ENCODE data around the gene ITGA3. TPM values are rescaled to one million over a fixed set of nuclear protein-coding genes. Genes with fewer than 3 reads are reported as not detected.

The ITGA3 gene
- polyA plus RNA-seq, 2 of the 4 experiments (the other 2 are of a cell fraction): 141 to 268 TPM

DNA sequence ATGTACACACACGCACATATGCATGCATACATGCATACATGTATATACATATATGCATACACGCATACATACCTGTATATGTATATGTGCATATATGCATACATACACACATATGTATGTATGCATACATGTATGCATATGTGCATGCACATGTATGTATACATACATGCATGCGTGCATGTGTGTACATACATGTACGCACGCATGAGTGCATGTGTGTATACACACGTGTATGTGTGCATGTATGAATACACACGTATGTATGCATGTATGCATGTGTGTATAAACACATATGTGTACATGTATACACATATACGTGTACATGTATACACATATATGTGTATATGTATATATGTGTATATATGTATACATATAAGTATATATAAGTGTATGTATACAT lies 32.4 kb upstream of the ITGA3 start:
- Histone ChIP-seq H3K4me2 (no peak overlapping the region), H3K27ac (no peak overlapping the region), H3K4me3 (no peak overlapping the region), H3K9me3 (no peaks in the 10 kb centered on the region), H3K4me1 (peaks cover 24% of the 10 kb centered on the region)
- CTCF ChIA-PET: no interaction called here
- WGBS (ENCODE audit: missing lambda C conversion rate): 46% methylated on average over 8 of the region's 8 CpGs
- TF ChIP-seq KDM5A (IDR thresholded peaks at IDR 0.05) (peak; percentile 37; the same call in 1 of the 2 replicates), ZFP36 (IDR thresholded peaks at IDR 0.05; ENCODE audit: borderline replicate concordance, partially characterized antibody) (no peak)
- DNase-seq (ENCODE audit: low read depth in 1 of 2, low spot score in 1 of 2) (no peak), FAIRE-seq (peak; percentile 68), ATAC-seq (no peak)
- POLR2A ChIA-PET: no interaction called here

DNA sequence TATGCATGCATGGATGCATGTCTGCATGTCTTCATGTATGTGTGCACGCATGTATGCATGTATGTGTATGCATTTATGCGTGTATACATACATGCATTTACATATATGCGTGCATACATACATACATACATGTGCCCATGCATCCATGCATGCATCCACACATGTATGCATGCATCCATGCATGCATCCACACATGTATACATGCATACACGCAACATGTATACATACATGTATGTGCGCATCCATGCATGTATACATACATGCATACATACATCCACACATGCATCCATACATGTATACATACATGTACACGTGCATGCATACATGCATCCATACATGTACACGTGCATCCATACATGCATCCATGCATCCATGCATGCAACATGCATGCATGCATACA lies 31.1 kb upstream of the ITGA3 start:
- ChIA-PET CTCF (interaction anchor here (4.0 to 9.1 kb wide), 7 partner anchors 10 to 68 kb away, joined by 40 to 473 read pairs (median 177); partner anchors contain the start of genes DLX3, ITGA3 and PDK2), POLR2A (interaction anchor here (0.6 kb wide), 1 partner anchor 36 kb away, joined by 3 read pairs; no protein-coding TSS in a partner anchor)
- no peak overlapping the region for H3K4me2 ChIP-seq
- peak; percentile 87 for FAIRE-seq
- H3K27ac ChIP-seq: no peak overlapping the region
- WGBS (ENCODE audit: missing lambda C conversion rate): 35% methylated on average over 7 of the region's 7 CpGs
- TF ChIP-seq PHF8 (IDR thresholded peaks at IDR 0.05; ENCODE audit: borderline replicate concordance, low read depth) (no peak), KDM5A (IDR thresholded peaks at IDR 0.05) (no peak), MAFK (IDR thresholded peaks at IDR 0.05; ENCODE audit: partially characterized antibody) (no peak), EHMT2 (IDR thresholded peaks at IDR 0.05; ENCODE audit: low read depth) (no peak), ZNF302 (CRISPR knock-in tag; IDR thresholded peaks at IDR 0.05) (no peak), JUNB (IDR thresholded peaks at IDR 0.05) (no peak), NR3C1 (IDR thresholded peaks at IDR 0.05) (no peak), HOXB13 (CRISPR knock-in tag; IDR thresholded peaks at IDR 0.05; ENCODE audit: low read depth) (no peak), FOSL2 (IDR thresholded peaks at IDR 0.05) (no peak), FOSL2 (CRISPR knock-in tag; IDR thresholded peaks at IDR 0.05) (no peak), RNF2 (IDR thresholded peaks at IDR 0.05; ENCODE audit: borderline replicate concordance, low read depth) (no peak), HEYL (CRISPR knock-in tag; IDR thresholded peaks at IDR 0.05) (no peak)
- TF ChIP-seq, protein P1, sequence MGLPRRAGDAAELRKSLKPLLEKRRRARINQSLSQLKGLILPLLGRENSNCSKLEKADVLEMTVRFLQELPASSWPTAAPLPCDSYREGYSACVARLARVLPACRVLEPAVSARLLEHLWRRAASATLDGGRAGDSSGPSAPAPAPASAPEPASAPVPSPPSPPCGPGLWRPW (IDR thresholded peaks at IDR 0.05): no peak
- TF ChIP-seq, protein P2, sequence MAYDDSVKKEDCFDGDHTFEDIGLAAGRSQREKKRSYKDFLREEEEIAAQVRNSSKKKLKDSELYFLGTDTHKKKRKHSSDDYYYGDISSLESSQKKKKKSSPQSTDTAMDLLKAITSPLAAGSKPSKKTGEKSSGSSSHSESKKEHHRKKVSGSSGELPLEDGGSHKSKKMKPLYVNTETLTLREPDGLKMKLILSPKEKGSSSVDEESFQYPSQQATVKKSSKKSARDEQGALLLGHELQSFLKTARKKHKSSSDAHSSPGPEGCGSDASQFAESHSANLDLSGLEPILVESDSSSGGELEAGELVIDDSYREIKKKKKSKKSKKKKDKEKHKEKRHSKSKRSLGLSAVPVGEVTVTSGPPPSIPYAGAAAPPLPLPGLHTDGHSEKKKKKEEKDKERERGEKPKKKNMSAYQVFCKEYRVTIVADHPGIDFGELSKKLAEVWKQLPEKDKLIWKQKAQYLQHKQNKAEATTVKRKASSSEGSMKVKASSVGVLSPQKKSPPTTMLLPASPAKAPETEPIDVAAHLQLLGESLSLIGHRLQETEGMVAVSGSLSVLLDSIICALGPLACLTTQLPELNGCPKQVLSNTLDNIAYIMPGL (CRISPR knock-in tag; IDR thresholded peaks at IDR 0.05; ENCODE audit: borderline replicate concordance): no peak
- TF ChIP-seq, protein P3, sequence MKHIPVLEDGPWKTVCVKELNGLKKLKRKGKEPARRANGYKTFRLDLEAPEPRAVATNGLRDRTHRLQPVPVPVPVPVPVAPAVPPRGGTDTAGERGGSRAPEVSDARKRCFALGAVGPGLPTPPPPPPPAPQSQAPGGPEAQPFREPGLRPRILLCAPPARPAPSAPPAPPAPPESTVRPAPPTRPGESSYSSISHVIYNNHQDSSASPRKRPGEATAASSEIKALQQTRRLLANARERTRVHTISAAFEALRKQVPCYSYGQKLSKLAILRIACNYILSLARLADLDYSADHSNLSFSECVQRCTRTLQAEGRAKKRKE (CRISPR knock-in tag; IDR thresholded peaks at IDR 0.05; ENCODE audit: low read depth): no peak
- no peaks in the 10 kb centered on the region for H3K9me3 ChIP-seq
- ATAC-seq: no peak
- H3K4me3 ChIP-seq: no peak overlapping the region
- peaks cover 37% of the 10 kb centered on the region for H3K4me1 ChIP-seq
- DNase-seq (ENCODE audit: low read depth in 1 of 2, low spot score in 1 of 2): no peak

DNA sequence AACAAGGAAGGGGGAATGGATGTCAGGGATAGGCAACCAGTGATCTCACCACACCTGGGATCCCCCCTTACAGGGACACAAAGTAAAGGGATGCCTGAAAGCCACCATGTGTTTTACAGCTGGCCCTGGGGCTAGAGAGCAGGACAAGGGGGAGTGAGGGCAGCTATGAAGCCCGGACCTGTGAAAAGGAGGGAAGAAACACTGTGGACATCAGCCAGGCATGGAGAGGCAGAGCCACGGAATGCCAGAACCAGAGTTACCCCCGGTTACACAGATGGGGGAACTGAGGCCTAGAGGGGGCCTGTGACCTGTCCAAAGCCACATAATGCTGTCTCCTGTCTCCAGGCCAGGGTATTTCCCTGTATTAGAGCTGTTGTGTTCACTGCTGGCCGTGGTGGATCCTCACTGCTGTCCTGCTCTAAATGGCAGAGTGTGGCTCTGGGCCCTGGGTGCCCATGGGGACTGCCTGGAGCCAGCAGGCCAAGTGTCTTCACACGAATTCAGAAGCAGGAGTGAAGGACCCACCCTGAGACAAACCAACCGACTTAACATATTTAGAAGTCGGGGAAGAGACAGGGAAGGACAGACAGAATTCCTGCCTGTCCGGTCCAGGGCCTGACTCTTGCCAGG lies 29.7 kb upstream of the ITGA3 start:
- Histone ChIP-seq H3K4me1 (peaks cover 42% of the 10 kb centered on the region), H3K9me3 (no peaks in the 10 kb centered on the region), H3K27ac (peak overlapping the region; percentile 94 to 99), H3K4me3 (no peak overlapping the region; the same call in 2 of the 3 replicates), H3K4me2 (peak overlapping the region; percentile 89)
- FAIRE-seq (no peak), DNase-seq (ENCODE audit: low read depth in 1 of 2, low spot score in 1 of 2) (no peak), ATAC-seq (no peak)
- ChIA-PET POLR2A (interaction anchor here (0.9 to 4.9 kb wide), 6 partner anchors 29 to 68 kb away, joined by 4 to 140 read pairs (median 10); partner anchors contain the start of gene ITGA3), CTCF (interaction anchor here (0.6 to 9.1 kb wide), 31 partner anchors 11 to 317 kb away, joined by 3 to 473 read pairs (median 5); partner anchors contain the start of genes DLX3, ITGA3, PDK2 and SGCA)
- WGBS (ENCODE audit: missing lambda C conversion rate): 54% methylated on average over 8 of the region's 8 CpGs
- TF ChIP-seq MAZ (IDR thresholded peaks at IDR 0.05; ENCODE audit: borderline replicate concordance, low read depth, low read length) (no peak), RARB (CRISPR knock-in tag; IDR thresholded peaks at IDR 0.05) (no peak), CEBPB (IDR thresholded peaks at IDR 0.05) (no peak), ESRRA (IDR thresholded peaks at IDR 0.05; ENCODE audit: borderline replicate concordance, low read length) (no peak), ZFP36 (IDR thresholded peaks at IDR 0.05; ENCODE audit: borderline replicate concordance, partially characterized antibody) (no peak), CHD4 (IDR thresholded peaks at IDR 0.05; ENCODE audit: borderline replicate concordance) (no peak), GATA3 (IDR thresholded peaks at IDR 0.05; ENCODE audit: borderline replicate concordance) (no peak), FOXS1 (CRISPR knock-in tag; IDR thresholded peaks at IDR 0.05) (no peak), EHMT2 (IDR thresholded peaks at IDR 0.05; ENCODE audit: low read depth) (no peak)
- TF ChIP-seq, protein P4, sequence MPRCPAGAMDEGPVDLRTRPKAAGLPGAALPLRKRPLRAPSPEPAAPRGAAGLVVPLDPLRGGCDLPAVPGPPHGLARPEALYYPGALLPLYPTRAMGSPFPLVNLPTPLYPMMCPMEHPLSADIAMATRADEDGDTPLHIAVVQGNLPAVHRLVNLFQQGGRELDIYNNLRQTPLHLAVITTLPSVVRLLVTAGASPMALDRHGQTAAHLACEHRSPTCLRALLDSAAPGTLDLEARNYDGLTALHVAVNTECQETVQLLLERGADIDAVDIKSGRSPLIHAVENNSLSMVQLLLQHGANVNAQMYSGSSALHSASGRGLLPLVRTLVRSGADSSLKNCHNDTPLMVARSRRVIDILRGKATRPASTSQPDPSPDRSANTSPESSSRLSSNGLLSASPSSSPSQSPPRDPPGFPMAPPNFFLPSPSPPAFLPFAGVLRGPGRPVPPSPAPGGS (IDR thresholded peaks at IDR 0.05): no peak
- TF ChIP-seq, protein P2 (CRISPR knock-in tag; IDR thresholded peaks at IDR 0.05; ENCODE audit: borderline replicate concordance): no peak
- TF ChIP-seq, protein P3 (CRISPR knock-in tag; IDR thresholded peaks at IDR 0.05; ENCODE audit: low read depth): no peak

Data from A549 (cell line).